Prostate gland (tissue), 2 donors: Measurements from ENCODE around the gene CCL27. TPM values are rescaled to one million over a fixed set of nuclear protein-coding genes. Genes with fewer than 3 reads are reported as not detected.
A peak's percentile ranks its signal among the peaks of the same experiment; 100 is the strongest.

Source experiments
- DNase-seq: peaks from one replicate; pipeline ENCODE4 v3.0.0-alpha.2; 2019; ENCODE audit warnings: low spot score
- H3K27ac ChIP-seq, 2 donors: fragments of 200-600 bp; sonication (generic); 2 replicates each; pipeline ENCODE4 v1.5.1; 2017 to 2019
- H3K27me3 ChIP-seq: fragments of 200-600 bp; sonication (generic); replicated peaks from 2 replicates; pipeline ENCODE4 v1.5.1; 2019; ENCODE audit not compliant: insufficient read depth
- H3K36me3 ChIP-seq, 2 donors: fragments of 200-600 bp; sonication (generic); 1 replicate in 1 of 2; 2 replicates in 1 of 2; pipeline versions ENCODE4 v1.5.1 to v1.8.1; 2017 to 2019
- H3K4me1 ChIP-seq: fragments of 200-600 bp; sonication (generic); replicated peaks from 2 replicates; pipeline ENCODE4 v1.5.1; 2019
- H3K4me3 ChIP-seq, 2 donors: fragments of 200-600 bp; sonication (generic); 2 replicates each; pipeline ENCODE4 v1.5.1; 2017 to 2019
- H3K9me3 ChIP-seq: fragments of 200-600 bp; sonication (generic); 2 replicates; pipeline ENCODE4 v1.5.1; 2017
- CTCF ChIP-seq, 4 experiments: fragments of 200-600 bp in 2 of 4; fragments of 450-650 bp in 2 of 4; sonication (generic) in 2 of 4; IDR thresholded peaks; 1 replicate in 3 of 4; 2 replicates in 1 of 4; pipeline ENCODE4 v1.5.1; 2016 to 2019; ENCODE audit warnings: antibody characterized with exemption in 4 of 4, mild to moderate bottlenecking in 2 of 4, moderate library complexity in 2 of 4
- POLR2A ChIP-seq: fragments of 450-650 bp; IDR thresholded peaks from one replicate; pipeline ENCODE4 v1.6.1; 2016; ENCODE audit warnings: antibody characterized with exemption, mild to moderate bottlenecking
- POLR2AphosphoS5 ChIP-seq: sonication (generic); formaldehyde crosslinking; IDR thresholded peaks from one replicate; pipeline ENCODE4 v1.6.1; 2017; ENCODE audit warnings: antibody characterized with exemption
- WGBS: methylation state at CpG from one replicate; pipeline ENCODE4 v1.1.5; 2018; 5-methylcytosine and 5-hydroxymethylcytosine counted together
- intact Hi-C: fragments of 100-400 bp; cut with DNase I; formaldehyde crosslinking; loops from one replicate; pipeline ENCODE4 v1.14.2; 2022
- total RNA-seq, 2 donors: library from RNA; depleted of rRNA; stranded (reverse); fragments of >200 nt; gene quantifications; one replicate each; pipeline ENCODE4 v1.1.0, GENCODE V29; 2016

The CCL27 gene
- total RNA-seq, 2 donors from 2014 or later = not detected

- H3K27me3 ChIP-seq = no peaks in the 10 kb centered on the region
- TF ChIP-seq CTCF (IDR thresholded peaks at IDR 0.05) (no peak), POLR2A (no peak)
- no peak overlapping the region for H3K4me3 ChIP-seq
- WGBS = 91% methylated on average over 14 of the region's 14 CpGs
- DNase-seq = no peak
- no peaks in the 10 kb centered on the region for H3K36me3 ChIP-seq
- no peak overlapping the region for H3K27ac ChIP-seq
- no peaks in the 10 kb centered on the region for H3K9me3 ChIP-seq
- H3K4me1 ChIP-seq = no peaks in the 10 kb centered on the region
- intact Hi-C loops = no loop called here
Observed at GRCh38 chr9:34635556-34635955, 26.9 kb downstream of the CCL27 start.

- 88% methylated on average over 3 of the region's 3 CpGs for WGBS
- H3K4me1 ChIP-seq = no peaks in the 10 kb centered on the region
- intact Hi-C loops = no loop called here
Observed at GRCh38 chr9:34634551-34635248, 27.8 kb downstream of the CCL27 start.

GRCh38 chr9:34633851-34634550 lies 28.5 kb downstream of the CCL27 start:
- 30% methylated on average over 3 of the region's 3 CpGs for WGBS
- H3K36me3 ChIP-seq = no peaks in the 10 kb centered on the region
- intact Hi-C loops = no loop called here
- TF ChIP-seq POLR2AphosphoS5 (peak; percentile 53), CTCF (IDR thresholded peaks at IDR 0.05) (peak; percentile 54 to 84 (median 80)), POLR2A (no peak)
- H3K9me3 ChIP-seq = no peaks in the 10 kb centered on the region
- no peaks in the 10 kb centered on the region for H3K4me1 ChIP-seq
- H3K4me3 ChIP-seq = no peak overlapping the region
- H3K27me3 ChIP-seq = no peaks in the 10 kb centered on the region
- peak; percentile 53 for DNase-seq
- H3K27ac ChIP-seq = no peak overlapping the region

More at GRCh38 chr9:34634551-34635248, 27.8 kb downstream of the CCL27 start:
- no peaks in the 10 kb centered on the region for H3K36me3 ChIP-seq
- H3K27me3 ChIP-seq = no peaks in the 10 kb centered on the region
- H3K4me3 ChIP-seq = no peak overlapping the region
- no peaks in the 10 kb centered on the region for H3K9me3 ChIP-seq
- TF ChIP-seq POLR2A = no peak
- no peak for TF ChIP-seq CTCF (IDR thresholded peaks at IDR 0.05)
- no peak for TF ChIP-seq POLR2AphosphoS5
- no peak overlapping the region for H3K27ac ChIP-seq
- DNase-seq = no peak

- intact Hi-C loops = no loop called here
- TF ChIP-seq CTCF (IDR thresholded peaks at IDR 0.05) (no peak), POLR2AphosphoS5 (no peak), POLR2A (no peak)
- no peaks in the 10 kb centered on the region for H3K27me3 ChIP-seq
- H3K36me3 ChIP-seq = no peaks in the 10 kb centered on the region
- DNase-seq = no peak
- H3K27ac ChIP-seq = no peak overlapping the region
- H3K9me3 ChIP-seq = no peaks in the 10 kb centered on the region
- no peak overlapping the region for H3K4me3 ChIP-seq
- H3K4me1 ChIP-seq = no peaks in the 10 kb centered on the region
- 62% methylated on average over 5 of the region's 5 CpGs for WGBS
Observed at GRCh38 chr9:34633166-34633565, 29.3 kb downstream of the CCL27 start.
